GM19025 (cell line): ENCODE measurements around the gene TP63.
A peak's percentile ranks its signal among the peaks of the same experiment; 100 is the strongest.

Experiments used
- ATAC-seq: cut with Tn5 transposase; IDR thresholded peaks from one replicate; pipeline ENCODE4 v1.9.1; 2021; ENCODE audit warnings: mild to moderate bottlenecking, low read depth, moderate library complexity; ENCODE audit not compliant: unreplicated experiment

Gene TP63

GRCh38 chr3:189680723-189681122, 49.5 kb downstream of the TP63 start:
- ATAC-seq: no peak

- ATAC-seq: no peak
Measured at GRCh38 chr3:189683546-189684255, 52.5 kb downstream of the TP63 start.

- ATAC-seq: no peak
Measured at GRCh38 chr3:189684317-189684716, 53.1 kb downstream of the TP63 start.

GRCh38 chr3:189685291-189685690, 54.1 kb downstream of the TP63 start:
- no peak for ATAC-seq

- no peak for ATAC-seq
Measured at GRCh38 chr3:189685860-189686259, 54.7 kb downstream of the TP63 start.

GRCh38 chr3:189687475-189687874, 56.3 kb downstream of the TP63 start:
- ATAC-seq: no peak

- no peak for ATAC-seq
Measured at GRCh38 chr3:189688262-189688661, 57.1 kb downstream of the TP63 start.

- ATAC-seq: no peak
Measured at GRCh38 chr3:189689625-189690024, 58.4 kb downstream of the TP63 start.

GRCh38 chr3:189690237-189690636, 59.0 kb downstream of the TP63 start:
- ATAC-seq: no peak

- ATAC-seq: no peak
Measured at GRCh38 chr3:189690672-189691071, 59.5 kb downstream of the TP63 start.

GRCh38 chr3:189695400-189695799, 64.2 kb downstream of the TP63 start:
- ATAC-seq: no peak

- no peak for ATAC-seq
Measured at GRCh38 chr3:189698811-189699210, 67.6 kb downstream of the TP63 start.

GRCh38 chr3:189699885-189700284, 68.7 kb downstream of the TP63 start:
- ATAC-seq: no peak

GRCh38 chr3:189702066-189702646, 71.0 kb downstream of the TP63 start:
- no peak for ATAC-seq

GRCh38 chr3:189703865-189704264, 72.7 kb downstream of the TP63 start:
- ATAC-seq: no peak

GRCh38 chr3:189708375-189708774, 77.2 kb downstream of the TP63 start:
- no peak for ATAC-seq

GRCh38 chr3:189710620-189711402, 79.6 kb downstream of the TP63 start:
- peak; percentile 57 for ATAC-seq

GRCh38 chr3:189712906-189713483, 81.8 kb downstream of the TP63 start:
- ATAC-seq: no peak

- no peak for ATAC-seq
Measured at GRCh38 chr3:189714991-189715961, 84.1 kb downstream of the TP63 start.

GRCh38 chr3:189718215-189718614, 87.0 kb downstream of the TP63 start:
- no peak for ATAC-seq
